Measurements from ENCODE around the gene GALNT12.

GRCh38 chr9:98883276-98883675 lies 75.8 kb downstream of the GALNT12 start:
- TF ChIP-seq CTCF (IDR thresholded peaks at IDR 0.05) (no peak), EP300 (IDR thresholded peaks at IDR 0.05) (no peak)

Data from upper lobe of left lung (tissue), 4 donors.